Left renal pelvis (tissue), 4 donors: Measurements from ENCODE around the gene MINDY4. TPM values are rescaled to one million over a fixed set of nuclear protein-coding genes. Genes with fewer than 3 reads are reported as not detected.

Experiments
- DNase-seq, 4 donors: peaks; one replicate each; pipeline ENCODE4 v3.0.0-alpha.2; 2013; ENCODE audit warnings: low read depth in 4 of 4, low spot score in 3 of 4
- polyA plus RNA-seq, 4 donors: library from polyadenylated mRNA; unstranded; fragments of 120-200 nt; gene quantifications; one replicate each; pipeline ENCODE4 v1.2.1, GENCODE V29; 2013; ENCODE audit not compliant: insufficient read length in 4 of 4

The MINDY4 gene
- polyA plus RNA-seq, 4 donors = 10.2 to 13.4 (median 10.6) TPM

- DNase-seq = peak in 1 of 4 donors; percentile 41
These were observed 30.6 kb upstream of the MINDY4 start for GRCh38 chr7:30740417-30741181.

GRCh38 chr7:30741289-30741688 is 29.9 kb upstream of the MINDY4 start:
- DNase-seq = no peak

GRCh38 chr7:30743371-30744074 is 27.7 kb upstream of the MINDY4 start:
- DNase-seq = no peak

GRCh38 chr7:30744075-30744417 is 27.2 kb upstream of the MINDY4 start:
- no peak for DNase-seq

- DNase-seq = no peak
These were observed 25.8 kb upstream of the MINDY4 start for GRCh38 chr7:30745261-30745941.

GRCh38 chr7:30750010-30750409 is 21.2 kb upstream of the MINDY4 start:
- no peak for DNase-seq

GRCh38 chr7:30750683-30751650 is 20.2 kb upstream of the MINDY4 start:
- DNase-seq = no peak

- no peak for DNase-seq
These were observed 19.4 kb upstream of the MINDY4 start, which contains the start of gene INMT for GRCh38 chr7:30751696-30752273. Gene INMT (plus strand): TSS chr7:30752135. CDS start chr7:30752151, 16 bp downstream.

- DNase-seq = no peak
These were observed 18.7 kb upstream of the MINDY4 start for GRCh38 chr7:30752484-30752883.

GRCh38 chr7:30752979-30753378 is 18.2 kb upstream of the MINDY4 start:
- DNase-seq = no peak

- DNase-seq = no peak
These were observed 16.8 kb upstream of the MINDY4 start for GRCh38 chr7:30754315-30754877.

- DNase-seq = no peak
These were observed 15.6 kb upstream of the MINDY4 start for GRCh38 chr7:30755384-30756154.

GRCh38 chr7:30757342-30757692 is 13.9 kb upstream of the MINDY4 start:
- DNase-seq = no peak

- DNase-seq = no peak
These were observed 10.6 kb upstream of the MINDY4 start for GRCh38 chr7:30760514-30761213.

- no peak for DNase-seq
These were observed 9.7 kb upstream of the MINDY4 start for GRCh38 chr7:30761214-30762156.

GRCh38 chr7:30764030-30764975 is 6.9 kb upstream of the MINDY4 start:
- DNase-seq = no peak
